Activated CD8-positive, alpha-beta T cell treated with anti-CD3 and anti-CD28 coated beads for 36 hours (primary cell): ENCODE results near the gene FCF1. TPM values are rescaled to one million over a fixed set of nuclear protein-coding genes. Genes with fewer than 3 reads are reported as not detected.

ENCODE experiments used
- ATAC-seq: fragments of 200-7000 bp; cut with Tn5 transposase; one replicate; pipeline ENCODE4 v1.10.0; 2021; ENCODE audit warnings: mild to moderate bottlenecking, moderate library complexity
- CTCF ChIA-PET: fragments of 350-600 bp; sonication (Branson Sonifier 250); formaldehyde crosslinking; loops from one replicate; lab custom pipeline; 2021; ENCODE audit warnings: antibody characterized with exemption; lab: Charles Lee
- POLR2A ChIA-PET: fragments of 350-600 bp; sonication (Branson Sonifier 250); formaldehyde crosslinking; loops from one replicate; lab custom pipeline; 2021; ENCODE audit warnings: antibody characterized with exemption; lab: Charles Lee
- DNase-seq: peaks from one replicate; pipeline ENCODE4 v3.0.0-alpha.2; 2020
- H3K27ac Mint-ChIP-seq: one replicate; pipeline ENCODE4 v1.8.0; 2021; ENCODE audit warnings: mild to moderate bottlenecking, mixed read lengths
- H3K27me3 Mint-ChIP-seq: one replicate; pipeline ENCODE4 v1.8.0; 2021; ENCODE audit warnings: mixed read lengths
- H3K36me3 Mint-ChIP-seq: one replicate; pipeline ENCODE4 v1.8.0; 2021; ENCODE audit warnings: low read depth, mixed read lengths
- H3K4me1 Mint-ChIP-seq: one replicate; pipeline ENCODE4 v1.8.0; 2021; ENCODE audit warnings: low read depth, mixed read lengths
- H3K4me3 Mint-ChIP-seq: one replicate; pipeline ENCODE4 v1.8.0; 2021; ENCODE audit warnings: mild to moderate bottlenecking, moderate library complexity, mixed read lengths
- H3K9me3 Mint-ChIP-seq: one replicate; pipeline ENCODE4 v1.8.0; 2021; ENCODE audit warnings: mixed read lengths
- CTCF ChIP-seq: fragments of 200-600 bp; IDR thresholded peaks from one replicate; pipeline ENCODE4 v1.8.0; 2022; ENCODE audit warnings: antibody characterized with exemption, mild to moderate bottlenecking
- intact Hi-C: fragments of 100-400 bp; cut with micrococcal nuclease; formaldehyde crosslinking; loops from one replicate; pipeline ENCODE4 v1.10.0; 2022
- total RNA-seq, 2 experiments: library from RNA; stranded (reverse); gene quantifications; one replicate each; pipeline ENCODE4 v1.2.3, GENCODE V29; 2021

FCF1 gene
- total RNA-seq, 2 experiments from 2014 or later = 75.2 to 78.9 TPM

- intact Hi-C loops = no loop called here
- Mint-ChIP-seq H3K4me3 (no peak overlapping the region), H3K9me3 (no peaks in the 10 kb centered on the region), H3K27me3 (no peaks in the 10 kb centered on the region), H3K27ac (no peak overlapping the region), H3K4me1 (peaks cover 7% of the 10 kb centered on the region), H3K36me3 (peaks cover 39% of the 10 kb centered on the region)
- ATAC-seq = no peak
- TF ChIP-seq CTCF = no peak
- no peak for DNase-seq
- ChIA-PET POLR2A (no interaction called here), CTCF (no interaction called here)
These were observed 43.7 kb upstream of the FCF1 start for GRCh38 chr14:74669256-74669655.

GRCh38 chr14:74669846-74670245 is 43.1 kb upstream of the FCF1 start:
- H3K27ac Mint-ChIP-seq = no peak overlapping the region
- ChIA-PET CTCF (interaction anchor here (2.7 kb wide), 1 partner anchor 61 kb away, joined by 8 read pairs; no protein-coding TSS in a partner anchor), POLR2A (no interaction called here)
- H3K36me3 Mint-ChIP-seq = peaks cover 37% of the 10 kb centered on the region
- no peaks in the 10 kb centered on the region for H3K9me3 Mint-ChIP-seq
- intact Hi-C loops = no loop called here
- DNase-seq = no peak
- H3K27me3 Mint-ChIP-seq = no peaks in the 10 kb centered on the region
- peaks cover 7% of the 10 kb centered on the region for H3K4me1 Mint-ChIP-seq
- H3K4me3 Mint-ChIP-seq = no peak overlapping the region
- TF ChIP-seq CTCF = no peak
- no peak for ATAC-seq

GRCh38 chr14:74670726-74671411 is 42.1 kb upstream of the FCF1 start:
- Mint-ChIP-seq H3K27ac (no peak overlapping the region), H3K4me1 (peaks cover 7% of the 10 kb centered on the region), H3K4me3 (no peak overlapping the region), H3K36me3 (peaks cover 44% of the 10 kb centered on the region), H3K27me3 (no peaks in the 10 kb centered on the region), H3K9me3 (no peaks in the 10 kb centered on the region)
- CTCF ChIA-PET = interaction anchor here (2.7 kb wide), 1 partner anchor 62 kb away, joined by 8 read pairs; no protein-coding TSS in a partner anchor
- intact Hi-C loops = no loop called here
- POLR2A ChIA-PET = no interaction called here
- DNase-seq (no peak), ATAC-seq (no peak)
- TF ChIP-seq CTCF = no peak

GRCh38 chr14:74671789-74672188 is 41.2 kb upstream of the FCF1 start:
- H3K9me3 Mint-ChIP-seq = no peaks in the 10 kb centered on the region
- ChIA-PET CTCF (interaction anchor here (2.7 kb wide), 1 partner anchor 63 kb away, joined by 8 read pairs; no protein-coding TSS in a partner anchor), POLR2A (no interaction called here)
- peaks cover 48% of the 10 kb centered on the region for H3K36me3 Mint-ChIP-seq
- peaks cover 7% of the 10 kb centered on the region for H3K4me1 Mint-ChIP-seq
- H3K27ac Mint-ChIP-seq = no peak overlapping the region
- no peaks in the 10 kb centered on the region for H3K27me3 Mint-ChIP-seq
- no peak overlapping the region for H3K4me3 Mint-ChIP-seq
- TF ChIP-seq CTCF = no peak
- ATAC-seq (no peak), DNase-seq (no peak)
- intact Hi-C loops = no loop called here

- Mint-ChIP-seq H3K27ac (no peak overlapping the region), H3K27me3 (no peaks in the 10 kb centered on the region), H3K4me1 (no peaks in the 10 kb centered on the region), H3K9me3 (no peaks in the 10 kb centered on the region), H3K36me3 (peaks cover 38% of the 10 kb centered on the region), H3K4me3 (no peak overlapping the region)
- no peak for DNase-seq
- POLR2A ChIA-PET = no interaction called here
- intact Hi-C loops = no loop called here
- no peak for ATAC-seq
- no peak for TF ChIP-seq CTCF
- CTCF ChIA-PET = no interaction called here
These were observed 39.2 kb upstream of the FCF1 start for GRCh38 chr14:74673768-74674167.
